ENCODE data around the gene FADS2.

FADS2 gene

GRCh38 chr11:61795876-61796526 lies 32.1 kb upstream of the FADS2 start:
- DNase-seq (ENCODE audit: low spot score), result no peak

GRCh38 chr11:61797263-61797944 lies 30.7 kb upstream of the FADS2 start:
- DNase-seq (ENCODE audit: low spot score), result peak; percentile 82

GRCh38 chr11:61799665-61800284 lies 28.3 kb upstream of the FADS2 start:
- DNase-seq (ENCODE audit: low spot score), result no peak

GRCh38 chr11:61800331-61801281 lies 27.5 kb upstream of the FADS2 start:
- no peak for DNase-seq (ENCODE audit: low spot score)

GRCh38 chr11:61802605-61803004 lies 25.5 kb upstream of the FADS2 start:
- DNase-seq (ENCODE audit: low spot score), result no peak

- no peak for DNase-seq (ENCODE audit: low spot score)
Measured at GRCh38 chr11:61803889-61804647, 24.0 kb upstream of the FADS2 start.

- no peak for DNase-seq (ENCODE audit: low spot score)
Measured at GRCh38 chr11:61805146-61805545, 23.0 kb upstream of the FADS2 start.

GRCh38 chr11:61806785-61807184 lies 21.3 kb upstream of the FADS2 start:
- no peak for DNase-seq (ENCODE audit: low spot score)

GRCh38 chr11:61810671-61811175 lies 17.4 kb upstream of the FADS2 start:
- DNase-seq (ENCODE audit: low spot score), result no peak

- DNase-seq (ENCODE audit: low spot score), result no peak
Measured at GRCh38 chr11:61811831-61812230, 16.3 kb upstream of the FADS2 start.

- DNase-seq (ENCODE audit: low spot score), result no peak
Measured at GRCh38 chr11:61812736-61813411, 15.2 kb upstream of the FADS2 start.

GRCh38 chr11:61814247-61814957 lies 13.7 kb upstream of the FADS2 start:
- DNase-seq (ENCODE audit: low spot score), result no peak

- DNase-seq (ENCODE audit: low spot score), result no peak
Measured at GRCh38 chr11:61814958-61815789, 12.9 kb upstream of the FADS2 start.

GRCh38 chr11:61815790-61816735 lies 12.0 kb upstream of the FADS2 start:
- no peak for DNase-seq (ENCODE audit: low spot score)

GRCh38 chr11:61816736-61817455 lies 11.2 kb upstream of the FADS2 start, which contains the start of gene FADS1:
FADS1 (minus strand) TSS chr11:61817003; CDS start chr11:61816929, 74 bp downstream.
- no peak for DNase-seq (ENCODE audit: low spot score)

- no peak for DNase-seq (ENCODE audit: low spot score)
Measured at GRCh38 chr11:61817471-61818202, 10.5 kb upstream of the FADS2 start.
